Breast epithelium (tissue), 4 donors: ENCODE results near the gene SOX13. TPM values are rescaled to one million over a fixed set of nuclear protein-coding genes. Genes with fewer than 3 reads are reported as not detected.
"Not testable (repeated sequence)": the region's sequence is repeated elsewhere in the genome, so short reads cannot be mapped to it uniquely, and the experiment has no call there.

Experiments used
- DNase-seq, 2 donors: peaks; one replicate each; pipeline ENCODE4 v3.0.0-alpha.2; 2019; ENCODE audit warnings: low spot score in 2 of 2
- H3K27ac ChIP-seq, 2 donors: fragments of 200-600 bp; sonication (generic) in 1 of 2; one replicate each; pipeline ENCODE4 v1.5.1; 2016 to 2019; ENCODE audit warnings: mild to moderate bottlenecking in 1 of 2
- H3K27me3 ChIP-seq, 2 donors: fragments of 200-600 bp; sonication (generic) in 1 of 2; one replicate each; pipeline versions ENCODE4 v1.5.1 to v1.6.0; 2017 to 2019; ENCODE audit warnings: control low read depth in 1 of 2, mild to moderate bottlenecking in 1 of 2
- H3K36me3 ChIP-seq: fragments of 200-600 bp; one replicate; pipeline ENCODE4 v1.5.1; 2019
- H3K4me1 ChIP-seq, 2 donors: fragments of 200-600 bp; sonication (generic); one replicate each; pipeline ENCODE4 v1.5.1; 2016 to 2019; ENCODE audit warnings: control low read depth in 1 of 2
- H3K4me3 ChIP-seq, 3 donors: fragments of 200-600 bp; sonication (generic); 1 replicate in 2 of 3; 2 replicates in 1 of 3; pipeline ENCODE4 v1.5.1; 2016 to 2019; ENCODE audit warnings: mild to moderate bottlenecking in 3 of 3, moderate library complexity in 2 of 3
- H3K9me3 ChIP-seq, 2 donors: fragments of 200-600 bp; sonication (generic) in 1 of 2; one replicate each; pipeline ENCODE4 v1.5.1; 2016 to 2019; ENCODE audit warnings: control low read depth in 1 of 2
- CTCF ChIP-seq, 3 donors: fragments of 450-650 bp; IDR thresholded peaks; one replicate each; pipeline ENCODE4 v1.5.1; 2016 to 2017; ENCODE audit warnings: antibody characterized with exemption in 3 of 3, mild to moderate bottlenecking in 3 of 3, moderate library complexity in 3 of 3
- POLR2A ChIP-seq: fragments of 450-650 bp; IDR thresholded peaks from one replicate; pipeline ENCODE4 v1.6.1; 2016; ENCODE audit warnings: antibody characterized with exemption, mild to moderate bottlenecking, moderate library complexity
- POLR2AphosphoS5 ChIP-seq, 3 donors: sonication (generic); formaldehyde crosslinking; IDR thresholded peaks; one replicate each; pipeline ENCODE4 v1.6.1; 2017; ENCODE audit warnings: antibody characterized with exemption in 3 of 3
- intact Hi-C: fragments of 100-400 bp; cut with DNase I; formaldehyde crosslinking; loops from one replicate; pipeline ENCODE4 v1.15.1; 2023; ENCODE audit warnings: low total_unique reads
- total RNA-seq, 3 donors: library from RNA; depleted of rRNA; stranded (reverse); fragments of >200 nt; gene quantifications; one replicate each; pipeline ENCODE4 v1.1.0, GENCODE V29; 2016

The SOX13 gene
- total RNA-seq, 3 donors from 2014 or later: 22.9 to 34.7 (median 31.9) TPM

GRCh38 chr1:204045430-204045829 is 27.5 kb upstream of the SOX13 start:
- no peak for DNase-seq
- no peaks in the 10 kb centered on the region for H3K9me3 ChIP-seq
- intact Hi-C loops: no loop called here
- H3K4me3 ChIP-seq: no peak overlapping the region
- peaks cover 0 to 12% of the 10 kb centered on the region in 2 donors for H3K4me1 ChIP-seq
- TF ChIP-seq POLR2A (no peak), POLR2AphosphoS5 (IDR thresholded peaks at IDR 0.05) (no peak), CTCF (IDR thresholded peaks at IDR 0.05) (no peak)
- H3K36me3 ChIP-seq: no peaks in the 10 kb centered on the region
- H3K27ac ChIP-seq: no peak overlapping the region
- no peaks in the 10 kb centered on the region for H3K27me3 ChIP-seq

GRCh38 chr1:204046346-204046745 is 26.6 kb upstream of the SOX13 start:
- Histone ChIP-seq H3K27me3 (no peaks in the 10 kb centered on the region), H3K27ac (no peak overlapping the region), H3K36me3 (no peaks in the 10 kb centered on the region), H3K9me3 (no peaks in the 10 kb centered on the region), H3K4me1 (peaks cover 0 to 7% of the 10 kb centered on the region in 2 donors), H3K4me3 (no peak overlapping the region)
- no peak for DNase-seq
- intact Hi-C loops: no loop called here
- TF ChIP-seq CTCF (IDR thresholded peaks at IDR 0.05) (no peak), POLR2A (no peak), POLR2AphosphoS5 (IDR thresholded peaks at IDR 0.05) (no peak)

GRCh38 chr1:204048796-204049195 is 24.1 kb upstream of the SOX13 start:
- H3K27ac ChIP-seq, H3K4me3 ChIP-seq, H3K9me3 ChIP-seq, intact Hi-C loops, H3K4me1 ChIP-seq, H3K36me3 ChIP-seq, H3K27me3 ChIP-seq, DNase-seq: not testable (repeated sequence)

- Histone ChIP-seq H3K36me3 (no peaks in the 10 kb centered on the region), H3K4me3 (no peak overlapping the region), H3K27me3 (no peaks in the 10 kb centered on the region), H3K4me1 (no peaks in the 10 kb centered on the region), H3K9me3 (no peaks in the 10 kb centered on the region), H3K27ac (no peak overlapping the region)
- intact Hi-C loops: loop anchor here (5.0 kb wide), 1 partner anchor 544 kb away; no protein-coding TSS in a partner anchor
- DNase-seq: no peak
- TF ChIP-seq CTCF (IDR thresholded peaks at IDR 0.05) (no peak), POLR2A (no peak), POLR2AphosphoS5 (IDR thresholded peaks at IDR 0.05) (no peak)
Measured at GRCh38 chr1:204051258-204051657, 21.7 kb upstream of the SOX13 start.

GRCh38 chr1:204051718-204052117 is 21.2 kb upstream of the SOX13 start:
- no peak for TF ChIP-seq POLR2A
- TF ChIP-seq CTCF (IDR thresholded peaks at IDR 0.05): no peak
- no peak for TF ChIP-seq POLR2AphosphoS5 (IDR thresholded peaks at IDR 0.05)
- H3K9me3 ChIP-seq: no peaks in the 10 kb centered on the region
- no peaks in the 10 kb centered on the region for H3K27me3 ChIP-seq
- no peaks in the 10 kb centered on the region for H3K4me1 ChIP-seq
- intact Hi-C loops: loop anchor here (5.0 kb wide), 1 partner anchor 544 kb away; no protein-coding TSS in a partner anchor
- DNase-seq: no peak
- H3K4me3 ChIP-seq: no peak overlapping the region
- no peak overlapping the region for H3K27ac ChIP-seq
- no peaks in the 10 kb centered on the region for H3K36me3 ChIP-seq

GRCh38 chr1:204053893-204054292 is 19.0 kb upstream of the SOX13 start:
- no peaks in the 10 kb centered on the region for H3K9me3 ChIP-seq
- intact Hi-C loops: loop anchor here (5.0 kb wide), 1 partner anchor 547 kb away; no protein-coding TSS in a partner anchor
- no peaks in the 10 kb centered on the region for H3K27me3 ChIP-seq
- H3K36me3 ChIP-seq: no peaks in the 10 kb centered on the region
- TF ChIP-seq POLR2AphosphoS5 (IDR thresholded peaks at IDR 0.05) (no peak), CTCF (IDR thresholded peaks at IDR 0.05) (no peak), POLR2A (no peak)
- H3K27ac ChIP-seq: no peak overlapping the region
- DNase-seq: no peak
- no peak overlapping the region for H3K4me3 ChIP-seq
- no peaks in the 10 kb centered on the region for H3K4me1 ChIP-seq
